Left lung (tissue), 10 donors: ENCODE measurements around the gene HSH2D. TPM values are rescaled to one million over a fixed set of nuclear protein-coding genes. Genes with fewer than 3 reads are reported as not detected.

ENCODE experiments used
- ATAC-seq: fragments of 200-7000 bp; cut with Tn5 transposase; one replicate; pipeline ENCODE4 v1.9.1; 2020; ENCODE audit warnings: moderate library complexity
- DNase-seq, 4 donors: peaks; one replicate each; pipeline ENCODE4 v3.0.0-alpha.2; 2013 to 2020
- H3K27ac ChIP-seq, 2 donors: fragments of 200-600 bp; sonication (generic) in 1 of 2; one replicate each; pipeline versions ENCODE4 v1.5.0 to v1.8.0; 2020 to 2021
- H3K27me3 ChIP-seq, 2 donors: fragments of 200-600 bp; sonication (generic) in 1 of 2; one replicate each; pipeline versions ENCODE4 v1.5.0 to v1.8.0; 2020 to 2021
- H3K36me3 ChIP-seq, 2 donors: fragments of 200-600 bp; sonication (generic) in 1 of 2; one replicate each; pipeline versions ENCODE4 v1.5.0 to v1.8.0; 2020 to 2021
- H3K4me1 ChIP-seq, 2 donors: fragments of 200-600 bp; one replicate each; pipeline ENCODE4 v1.8.0; 2021
- H3K4me3 ChIP-seq, 2 donors: fragments of 200-600 bp; sonication (generic) in 1 of 2; one replicate each; pipeline versions ENCODE4 v1.5.0 to v1.8.0; 2020 to 2021; ENCODE audit warnings: mild to moderate bottlenecking in 1 of 2
- H3K9me3 ChIP-seq, 2 donors: fragments of 200-600 bp; sonication (generic) in 1 of 2; one replicate each; pipeline versions ENCODE4 v1.5.0 to v1.8.0; 2020 to 2021
- CTCF ChIP-seq, 2 donors: fragments of 200-600 bp; sonication (generic) in 1 of 2; IDR thresholded peaks; one replicate each; pipeline versions ENCODE4 v1.5.0 to v1.8.0; 2021; ENCODE audit warnings: antibody characterized with exemption in 2 of 2
- intact Hi-C, 2 donors: fragments of 100-400 bp; cut with DNase I; formaldehyde crosslinking; loops; one replicate each; pipeline versions ENCODE4 v1.11.2 to v1.14.2; 2022
- polyA plus RNA-seq, 6 donors: library from polyadenylated mRNA; unstranded; fragments of 120-200 nt; gene quantifications; one replicate each; pipeline ENCODE4 v1.2.1, GENCODE V29; 2013; ENCODE audit not compliant: insufficient read length in 6 of 6
- total RNA-seq, 2 donors: library from RNA; stranded (reverse); fragmentation: NEBNext Ultra II Directional; extraction: Animal tissue kit (Norgen Biotek cat#: 25700); gene quantifications; one replicate each; pipeline ENCODE4 v1.2.1, GENCODE V29; 2021
- donor health status: DM: no; HTN: yes; CAD: no.
- donor health status: DM: no; HTN: no; CAD: no.

The HSH2D gene
- total and polyA plus RNA-seq, 8 donors, result 1.8 to 8.5 (median 2.3) TPM

- Histone ChIP-seq H3K4me1 (peaks cover 0 to 27% of the 10 kb centered on the region in 2 donors), H3K4me3 (no peak overlapping the region), H3K9me3 (no peaks in the 10 kb centered on the region), H3K36me3 (peaks cover 0 to 50% of the 10 kb centered on the region in 2 donors), H3K27me3 (no peaks in the 10 kb centered on the region), H3K27ac (no peak overlapping the region)
- no peak for DNase-seq
- TF ChIP-seq CTCF (IDR thresholded peaks at IDR 0.05), result no peak
- ATAC-seq, result no peak
- intact Hi-C loops, result no loop called here
These were observed 11.6 kb downstream of the HSH2D start for GRCh38 chr19:16155128-16155527.

DNA sequence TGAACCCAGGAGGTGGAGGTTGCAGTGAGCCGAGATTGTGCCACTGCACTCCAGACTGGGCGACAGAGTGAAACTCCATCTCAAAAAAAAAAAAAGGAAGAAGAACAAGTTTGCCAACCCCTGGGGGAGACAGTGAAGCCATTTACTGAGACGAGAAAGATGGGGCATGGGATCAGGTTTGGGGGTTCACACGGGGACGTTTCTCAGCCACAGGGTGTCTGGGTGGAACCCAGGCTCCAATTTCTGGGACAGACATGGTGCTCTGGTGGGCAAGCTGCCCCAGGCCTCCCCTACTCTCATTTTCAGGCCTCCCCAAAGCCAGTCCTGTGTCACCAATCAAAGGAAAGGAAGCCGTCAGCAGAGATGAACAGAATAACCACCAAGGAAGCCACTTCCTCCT is 13.4 kb downstream of the HSH2D start:
- no peak for ATAC-seq
- peaks cover 0 to 14% of the 10 kb centered on the region in 2 donors for H3K4me1 ChIP-seq
- no peak for DNase-seq
- peaks cover 0 to 50% of the 10 kb centered on the region in 2 donors for H3K36me3 ChIP-seq
- no peak for TF ChIP-seq CTCF (IDR thresholded peaks at IDR 0.05)
- no peak overlapping the region for H3K4me3 ChIP-seq
- intact Hi-C loops, result no loop called here
- no peak overlapping the region for H3K27ac ChIP-seq
- H3K9me3 ChIP-seq, result no peaks in the 10 kb centered on the region
- H3K27me3 ChIP-seq, result no peaks in the 10 kb centered on the region

GRCh38 chr19:16157601-16158000 is 14.1 kb downstream of the HSH2D start:
- intact Hi-C loops, result no loop called here
- no peak for TF ChIP-seq CTCF (IDR thresholded peaks at IDR 0.05)
- DNase-seq, result no peak

GRCh38 chr19:16159655-16160054 is 16.2 kb downstream of the HSH2D start:
- H3K9me3 ChIP-seq, result no peaks in the 10 kb centered on the region
- peaks cover 0 to 30% of the 10 kb centered on the region in 2 donors for H3K36me3 ChIP-seq
- H3K27ac ChIP-seq, result no peak overlapping the region
- intact Hi-C loops, result no loop called here
- TF ChIP-seq CTCF (IDR thresholded peaks at IDR 0.05), result no peak
- ATAC-seq, result no peak
- H3K4me1 ChIP-seq, result peaks cover 0 to 14% of the 10 kb centered on the region in 2 donors
- no peaks in the 10 kb centered on the region for H3K27me3 ChIP-seq
- no peak for DNase-seq
- H3K4me3 ChIP-seq, result no peak overlapping the region

More at GRCh38 chr19:16157601-16158000, 14.1 kb downstream of the HSH2D start:
- ATAC-seq, result no peak
- no peak overlapping the region for H3K4me3 ChIP-seq
- peaks cover 0 to 49% of the 10 kb centered on the region in 2 donors for H3K36me3 ChIP-seq
- H3K27me3 ChIP-seq, result no peaks in the 10 kb centered on the region
- no peak overlapping the region for H3K27ac ChIP-seq
- no peaks in the 10 kb centered on the region for H3K9me3 ChIP-seq
- peaks cover 0 to 14% of the 10 kb centered on the region in 2 donors for H3K4me1 ChIP-seq

- DNase-seq (no peak), ATAC-seq (no peak)
- Histone ChIP-seq H3K4me3 (no peak overlapping the region), H3K36me3 (peaks cover 0 to 22% of the 10 kb centered on the region in 2 donors), H3K27ac (no peak overlapping the region), H3K27me3 (no peaks in the 10 kb centered on the region), H3K4me1 (peaks cover 0 to 14% of the 10 kb centered on the region in 2 donors), H3K9me3 (no peaks in the 10 kb centered on the region)
- intact Hi-C loops, result no loop called here
- TF ChIP-seq CTCF (IDR thresholded peaks at IDR 0.05), result no peak
These were observed 17.0 kb downstream of the HSH2D start for GRCh38 chr19:16160445-16160942.
